Measurements from ENCODE around the gene RABGAP1.

DNA sequence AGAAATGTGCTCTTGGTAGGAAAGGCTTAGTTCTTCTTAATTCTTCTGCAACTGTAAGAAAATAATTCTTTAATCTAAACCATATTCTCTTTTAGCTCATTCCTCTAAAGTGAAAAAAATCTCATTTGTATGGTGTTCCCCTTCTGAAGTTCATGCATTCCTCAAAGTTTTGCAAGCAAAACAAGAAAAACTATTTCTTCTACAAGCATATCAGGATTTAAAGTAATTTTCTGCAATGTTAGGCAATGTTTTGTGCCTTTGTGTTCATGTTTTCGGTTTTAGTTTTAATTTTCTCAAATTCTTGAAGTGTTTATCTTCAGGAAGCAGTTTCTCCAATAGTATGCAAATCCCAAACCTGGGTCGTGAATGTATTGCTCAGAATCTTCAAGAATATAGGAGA is 80.0 kb downstream of the RABGAP1 start:
- TF ChIP-seq, protein P1, sequence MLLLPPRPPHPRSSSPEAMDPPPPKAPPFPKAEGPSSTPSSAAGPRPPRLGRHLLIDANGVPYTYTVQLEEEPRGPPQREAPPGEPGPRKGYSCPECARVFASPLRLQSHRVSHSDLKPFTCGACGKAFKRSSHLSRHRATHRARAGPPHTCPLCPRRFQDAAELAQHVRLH (tag by site-specific recombination; IDR thresholded peaks at IDR 0.05): no peak
- TF ChIP-seq, protein P2, sequence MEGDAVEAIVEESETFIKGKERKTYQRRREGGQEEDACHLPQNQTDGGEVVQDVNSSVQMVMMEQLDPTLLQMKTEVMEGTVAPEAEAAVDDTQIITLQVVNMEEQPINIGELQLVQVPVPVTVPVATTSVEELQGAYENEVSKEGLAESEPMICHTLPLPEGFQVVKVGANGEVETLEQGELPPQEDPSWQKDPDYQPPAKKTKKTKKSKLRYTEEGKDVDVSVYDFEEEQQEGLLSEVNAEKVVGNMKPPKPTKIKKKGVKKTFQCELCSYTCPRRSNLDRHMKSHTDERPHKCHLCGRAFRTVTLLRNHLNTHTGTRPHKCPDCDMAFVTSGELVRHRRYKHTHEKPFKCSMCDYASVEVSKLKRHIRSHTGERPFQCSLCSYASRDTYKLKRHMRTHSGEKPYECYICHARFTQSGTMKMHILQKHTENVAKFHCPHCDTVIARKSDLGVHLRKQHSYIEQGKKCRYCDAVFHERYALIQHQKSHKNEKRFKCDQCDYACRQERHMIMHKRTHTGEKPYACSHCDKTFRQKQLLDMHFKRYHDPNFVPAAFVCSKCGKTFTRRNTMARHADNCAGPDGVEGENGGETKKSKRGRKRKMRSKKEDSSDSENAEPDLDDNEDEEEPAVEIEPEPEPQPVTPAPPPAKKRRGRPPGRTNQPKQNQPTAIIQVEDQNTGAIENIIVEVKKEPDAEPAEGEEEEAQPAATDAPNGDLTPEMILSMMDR (tag by site-specific recombination; IDR thresholded peaks at IDR 0.05): no peak
- TF ChIP-seq, protein P3, sequence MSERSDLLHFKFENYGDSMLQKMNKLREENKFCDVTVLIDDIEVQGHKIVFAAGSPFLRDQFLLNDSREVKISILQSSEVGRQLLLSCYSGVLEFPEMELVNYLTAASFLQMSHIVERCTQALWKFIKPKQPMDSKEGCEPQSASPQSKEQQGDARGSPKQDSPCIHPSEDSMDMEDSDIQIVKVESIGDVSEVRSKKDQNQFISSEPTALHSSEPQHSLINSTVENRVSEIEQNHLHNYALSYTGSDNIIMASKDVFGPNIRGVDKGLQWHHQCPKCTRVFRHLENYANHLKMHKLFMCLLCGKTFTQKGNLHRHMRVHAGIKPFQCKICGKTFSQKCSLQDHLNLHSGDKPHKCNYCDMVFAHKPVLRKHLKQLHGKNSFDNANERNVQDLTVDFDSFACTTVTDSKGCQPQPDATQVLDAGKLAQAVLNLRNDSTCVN (tag by site-specific recombination; optimal IDR thresholded peaks at IDR 0.05): no peak
- no peak for TF ChIP-seq ZNF555 (tag by site-specific recombination; conservative IDR thresholded peaks at IDR 0.05)
- TF ChIP-seq ZNF404 (tag by site-specific recombination; IDR thresholded peaks at IDR 0.05): no peak
- no peak for TF ChIP-seq OSR2 (tag by site-specific recombination; IDR thresholded peaks at IDR 0.05)
- TF ChIP-seq, protein P4, sequence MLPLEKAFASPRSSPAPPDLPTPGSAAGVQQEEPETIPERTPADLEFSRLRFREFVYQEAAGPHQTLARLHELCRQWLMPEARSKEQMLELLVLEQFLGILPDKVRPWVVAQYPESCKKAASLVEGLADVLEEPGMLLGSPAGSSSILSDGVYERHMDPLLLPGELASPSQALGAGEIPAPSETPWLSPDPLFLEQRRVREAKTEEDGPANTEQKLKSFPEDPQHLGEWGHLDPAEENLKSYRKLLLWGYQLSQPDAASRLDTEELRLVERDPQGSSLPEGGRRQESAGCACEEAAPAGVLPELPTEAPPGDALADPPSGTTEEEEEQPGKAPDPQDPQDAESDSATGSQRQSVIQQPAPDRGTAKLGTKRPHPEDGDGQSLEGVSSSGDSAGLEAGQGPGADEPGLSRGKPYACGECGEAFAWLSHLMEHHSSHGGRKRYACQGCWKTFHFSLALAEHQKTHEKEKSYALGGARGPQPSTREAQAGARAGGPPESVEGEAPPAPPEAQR (tag by site-specific recombination; IDR thresholded peaks at IDR 0.05): no peak
- TF ChIP-seq, protein P5, sequence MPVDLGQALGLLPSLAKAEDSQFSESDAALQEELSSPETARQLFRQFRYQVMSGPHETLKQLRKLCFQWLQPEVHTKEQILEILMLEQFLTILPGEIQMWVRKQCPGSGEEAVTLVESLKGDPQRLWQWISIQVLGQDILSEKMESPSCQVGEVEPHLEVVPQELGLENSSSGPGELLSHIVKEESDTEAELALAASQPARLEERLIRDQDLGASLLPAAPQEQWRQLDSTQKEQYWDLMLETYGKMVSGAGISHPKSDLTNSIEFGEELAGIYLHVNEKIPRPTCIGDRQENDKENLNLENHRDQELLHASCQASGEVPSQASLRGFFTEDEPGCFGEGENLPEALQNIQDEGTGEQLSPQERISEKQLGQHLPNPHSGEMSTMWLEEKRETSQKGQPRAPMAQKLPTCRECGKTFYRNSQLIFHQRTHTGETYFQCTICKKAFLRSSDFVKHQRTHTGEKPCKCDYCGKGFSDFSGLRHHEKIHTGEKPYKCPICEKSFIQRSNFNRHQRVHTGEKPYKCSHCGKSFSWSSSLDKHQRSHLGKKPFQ (tag by site-specific recombination; IDR thresholded peaks at IDR 0.05): no peak
- no peak for TF ChIP-seq GLIS2 (tag by site-specific recombination; IDR thresholded peaks at IDR 0.05)

All from HEK293 (cell line).